ENCODE data around the gene GPR160.

Gene GPR160

DNA sequence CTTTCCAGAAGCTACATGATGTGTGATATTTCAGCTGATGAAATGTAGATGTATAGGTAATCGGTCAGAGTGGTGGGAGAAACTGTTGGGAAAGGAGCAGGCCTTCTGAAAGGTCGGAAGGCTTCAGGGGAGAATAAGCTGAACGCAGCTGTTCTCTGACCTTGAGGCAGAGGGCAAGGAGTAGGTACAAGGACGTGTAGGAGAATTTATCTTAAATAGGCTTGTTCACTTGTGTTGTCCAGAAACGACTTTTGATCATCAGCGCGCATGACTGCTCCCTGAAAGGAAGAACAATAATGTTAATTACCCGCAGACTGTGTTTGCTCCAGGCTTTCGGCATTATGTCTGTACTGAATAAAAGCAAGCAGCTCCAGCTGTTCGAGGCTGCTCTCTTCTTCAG, 39.6 kb downstream of the GPR160 start:
- Mint-ChIP-seq H3K36me3 (peaks cover 33% of the 10 kb centered on the region), H3K9me3 (peaks cover 2% of the 10 kb centered on the region), H3K27ac (no peak overlapping the region), H3K27me3 (no peaks in the 10 kb centered on the region), H3K4me3 (no peak overlapping the region), H3K4me1 (peaks cover 21% of the 10 kb centered on the region)
- no peak for ATAC-seq

- Mint-ChIP-seq H3K27ac (no peak overlapping the region), H3K27me3 (no peaks in the 10 kb centered on the region), H3K4me1 (peaks cover 21% of the 10 kb centered on the region), H3K9me3 (no peaks in the 10 kb centered on the region), H3K4me3 (no peak overlapping the region), H3K36me3 (peaks cover 33% of the 10 kb centered on the region)
- ATAC-seq: no peak
Measured at GRCh38 chr3:170078620-170079281, 41.0 kb downstream of the GPR160 start.

- H3K36me3 Mint-ChIP-seq: peaks cover 33% of the 10 kb centered on the region
Measured at GRCh38 chr3:170079536-170080165, 41.9 kb downstream of the GPR160 start.

GRCh38 chr3:170080605-170081004, 42.8 kb downstream of the GPR160 start:
- Mint-ChIP-seq H3K27ac (no peak overlapping the region), H3K36me3 (peaks cover 35% of the 10 kb centered on the region), H3K27me3 (no peaks in the 10 kb centered on the region), H3K9me3 (no peaks in the 10 kb centered on the region), H3K4me1 (peaks cover 21% of the 10 kb centered on the region), H3K4me3 (no peak overlapping the region)
- ATAC-seq: no peak

More at GRCh38 chr3:170079536-170080165, 41.9 kb downstream of the GPR160 start:
- ATAC-seq: no peak
- H3K4me1 Mint-ChIP-seq: peaks cover 21% of the 10 kb centered on the region
- peak overlapping the region; percentile 36 for H3K27ac Mint-ChIP-seq
- no peaks in the 10 kb centered on the region for H3K9me3 Mint-ChIP-seq
- H3K4me3 Mint-ChIP-seq: no peak overlapping the region
- H3K27me3 Mint-ChIP-seq: no peaks in the 10 kb centered on the region

- no peaks in the 10 kb centered on the region for H3K9me3 Mint-ChIP-seq
- H3K27me3 Mint-ChIP-seq: no peaks in the 10 kb centered on the region
- H3K4me3 Mint-ChIP-seq: no peak overlapping the region
- peaks cover 21% of the 10 kb centered on the region for H3K4me1 Mint-ChIP-seq
- no peak overlapping the region for H3K27ac Mint-ChIP-seq
- H3K36me3 Mint-ChIP-seq: peaks cover 38% of the 10 kb centered on the region
- ATAC-seq: no peak
Measured at GRCh38 chr3:170081079-170081741, 43.4 kb downstream of the GPR160 start.

- Mint-ChIP-seq H3K36me3 (peaks cover 31% of the 10 kb centered on the region), H3K9me3 (no peaks in the 10 kb centered on the region), H3K27ac (no peak overlapping the region), H3K4me1 (peaks cover 12% of the 10 kb centered on the region), H3K4me3 (no peak overlapping the region), H3K27me3 (no peaks in the 10 kb centered on the region)
- no peak for ATAC-seq
Measured at GRCh38 chr3:170083343-170083742, 45.5 kb downstream of the GPR160 start.

DNA sequence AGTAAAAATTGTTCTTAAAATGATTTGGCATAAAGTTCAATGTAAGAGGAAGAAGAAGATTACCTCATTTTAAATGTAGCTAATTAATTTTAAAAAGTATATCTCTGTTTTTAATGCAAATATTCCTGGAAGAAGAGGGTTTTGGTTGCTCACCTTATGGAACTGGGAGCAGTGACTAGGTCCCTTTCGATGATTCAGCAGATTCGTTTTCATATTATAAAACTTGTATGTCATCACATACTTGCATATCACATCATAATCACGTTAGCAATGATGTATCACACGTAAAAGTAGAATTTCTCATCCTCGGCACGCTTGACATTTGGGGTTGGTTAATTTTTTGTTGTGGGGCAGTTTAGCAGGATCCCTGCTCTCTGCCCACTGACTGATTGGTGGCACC, 47.6 kb downstream of the GPR160 start:
- ATAC-seq: no peak
- no peak overlapping the region for H3K4me3 Mint-ChIP-seq
- no peaks in the 10 kb centered on the region for H3K9me3 Mint-ChIP-seq
- H3K4me1 Mint-ChIP-seq: peaks cover 3% of the 10 kb centered on the region
- no peak overlapping the region for H3K27ac Mint-ChIP-seq
- H3K36me3 Mint-ChIP-seq: peaks cover 27% of the 10 kb centered on the region
- H3K27me3 Mint-ChIP-seq: no peaks in the 10 kb centered on the region

DNA sequence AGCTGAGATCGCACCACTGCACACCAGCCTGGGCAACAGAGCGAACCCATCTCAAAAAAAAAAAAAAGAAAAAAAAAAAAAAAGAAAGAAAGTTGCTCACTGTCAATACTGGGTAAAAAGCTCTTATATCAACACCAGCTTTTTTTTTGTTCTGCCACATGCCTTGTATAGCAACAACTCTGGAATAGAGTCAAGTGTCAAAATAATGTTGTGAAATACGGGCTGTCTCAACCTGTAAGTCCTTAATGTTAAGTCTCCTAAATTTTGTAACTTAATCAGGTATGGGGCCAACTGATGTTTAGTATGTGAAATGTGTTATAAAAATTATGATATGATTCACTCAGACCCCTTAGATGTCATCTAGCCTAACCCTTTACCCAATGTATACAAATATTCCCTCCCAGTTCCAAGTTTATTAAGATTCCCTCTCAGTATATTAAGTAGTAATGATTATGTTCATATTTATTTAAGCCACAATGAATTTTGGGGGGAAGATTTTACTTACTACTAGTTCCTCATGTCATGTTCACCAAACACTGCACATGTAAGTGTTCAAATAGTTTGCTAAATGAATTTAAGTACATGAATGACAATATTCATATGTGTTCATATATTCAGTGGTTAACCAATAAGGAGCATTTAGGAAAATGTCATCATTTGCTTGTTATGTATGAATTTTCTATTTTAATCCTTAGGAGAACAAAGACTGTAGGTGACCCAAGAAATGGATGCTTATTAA, 52.2 kb downstream of the GPR160 start:
- Mint-ChIP-seq H3K4me3 (no peak overlapping the region), H3K9me3 (no peaks in the 10 kb centered on the region), H3K27me3 (no peaks in the 10 kb centered on the region), H3K36me3 (peaks cover 44% of the 10 kb centered on the region), H3K4me1 (no peaks in the 10 kb centered on the region), H3K27ac (no peak overlapping the region)
- no peak for ATAC-seq

DNA sequence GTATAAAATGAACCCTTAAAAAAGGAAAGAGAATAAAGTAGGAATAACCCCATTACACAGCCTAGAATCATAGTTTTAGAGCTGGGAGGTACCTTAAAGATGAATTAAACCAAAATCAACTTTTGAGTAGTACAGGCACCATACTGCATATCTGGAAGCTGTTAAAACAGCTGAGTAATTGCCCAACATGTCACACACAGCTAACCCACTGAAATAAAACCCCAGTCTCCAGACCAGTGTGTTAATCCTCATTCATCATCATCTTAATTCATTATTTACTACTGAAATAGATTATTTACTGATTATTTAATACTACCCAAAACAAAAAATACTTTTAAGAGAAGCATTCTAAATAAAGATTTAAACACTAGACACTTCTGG, 52.8 kb downstream of the GPR160 start:
- no peak for ATAC-seq
- Mint-ChIP-seq H3K36me3 (peaks cover 47% of the 10 kb centered on the region), H3K27ac (peak overlapping the region; percentile 65), H3K4me3 (no peak overlapping the region), H3K27me3 (no peaks in the 10 kb centered on the region), H3K9me3 (no peaks in the 10 kb centered on the region), H3K4me1 (no peaks in the 10 kb centered on the region)

DNA sequence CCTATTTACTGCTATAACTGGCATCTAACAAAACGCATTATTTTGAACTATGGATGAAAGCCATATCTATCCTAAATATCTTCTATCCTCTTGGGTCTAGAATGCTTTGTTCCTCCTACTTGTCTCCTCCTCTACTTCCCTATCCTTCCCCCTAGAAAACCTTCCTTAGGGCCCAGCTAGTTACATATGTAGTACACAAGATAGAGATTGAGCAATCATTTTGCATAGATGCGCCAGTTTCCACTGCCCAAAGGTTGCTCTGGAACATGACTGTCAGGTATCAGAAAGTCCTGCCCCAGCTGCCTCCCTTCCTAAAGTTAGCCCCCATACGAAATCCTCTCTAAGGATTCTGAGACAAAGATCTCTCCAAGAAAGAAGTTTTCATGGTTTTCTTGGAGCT, 55.1 kb downstream of the GPR160 start:
- Mint-ChIP-seq H3K36me3 (peaks cover 49% of the 10 kb centered on the region), H3K27me3 (no peaks in the 10 kb centered on the region), H3K4me3 (no peak overlapping the region), H3K9me3 (no peaks in the 10 kb centered on the region), H3K4me1 (no peaks in the 10 kb centered on the region), H3K27ac (no peak overlapping the region)
- no peak for ATAC-seq

- no peak overlapping the region for H3K4me3 Mint-ChIP-seq
- peaks cover 55% of the 10 kb centered on the region for H3K36me3 Mint-ChIP-seq
- no peaks in the 10 kb centered on the region for H3K4me1 Mint-ChIP-seq
- ATAC-seq: no peak
- no peaks in the 10 kb centered on the region for H3K27me3 Mint-ChIP-seq
- no peak overlapping the region for H3K27ac Mint-ChIP-seq
- H3K9me3 Mint-ChIP-seq: no peaks in the 10 kb centered on the region
Measured at GRCh38 chr3:170095771-170096170, 58.0 kb downstream of the GPR160 start.

GRCh38 chr3:170096342-170096741, 58.5 kb downstream of the GPR160 start:
- ATAC-seq: no peak
- Mint-ChIP-seq H3K27me3 (no peaks in the 10 kb centered on the region), H3K36me3 (peaks cover 55% of the 10 kb centered on the region), H3K4me1 (no peaks in the 10 kb centered on the region), H3K27ac (no peak overlapping the region), H3K4me3 (no peak overlapping the region), H3K9me3 (no peaks in the 10 kb centered on the region)

GRCh38 chr3:170098753-170099152, 61.0 kb downstream of the GPR160 start:
- no peak for ATAC-seq
- Mint-ChIP-seq H3K27ac (no peak overlapping the region), H3K4me3 (no peak overlapping the region), H3K36me3 (peaks cover 59% of the 10 kb centered on the region), H3K4me1 (no peaks in the 10 kb centered on the region), H3K27me3 (no peaks in the 10 kb centered on the region), H3K9me3 (no peaks in the 10 kb centered on the region)

DNA sequence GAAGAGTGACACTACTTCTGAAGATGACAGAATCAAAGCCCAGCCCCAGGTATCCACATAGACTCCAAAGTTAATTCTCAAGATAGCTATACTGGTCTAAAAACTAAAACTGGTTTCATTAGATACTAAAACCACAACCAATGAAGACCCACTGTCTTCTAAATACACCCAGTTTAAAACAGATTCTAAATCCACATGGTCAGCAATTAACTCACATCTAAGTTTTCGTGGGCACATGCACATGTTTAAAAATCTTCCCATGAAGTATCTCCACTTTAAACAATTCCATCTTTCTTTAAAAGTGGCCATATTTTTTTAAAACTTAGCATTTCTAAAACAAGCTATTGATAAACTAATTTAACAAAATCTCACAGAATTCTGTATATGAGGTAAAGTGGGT, 63.1 kb downstream of the GPR160 start:
- Mint-ChIP-seq H3K27ac (no peak overlapping the region), H3K9me3 (no peaks in the 10 kb centered on the region), H3K27me3 (no peaks in the 10 kb centered on the region), H3K4me1 (no peaks in the 10 kb centered on the region), H3K4me3 (no peak overlapping the region), H3K36me3 (peaks cover 38% of the 10 kb centered on the region)
- no peak for ATAC-seq

GRCh38 chr3:170102431-170102830, 64.6 kb downstream of the GPR160 start:
- peaks cover 32% of the 10 kb centered on the region for H3K36me3 Mint-ChIP-seq
- no peak overlapping the region for H3K4me3 Mint-ChIP-seq
- no peaks in the 10 kb centered on the region for H3K27me3 Mint-ChIP-seq
- no peak for ATAC-seq
- no peaks in the 10 kb centered on the region for H3K4me1 Mint-ChIP-seq
- H3K9me3 Mint-ChIP-seq: no peaks in the 10 kb centered on the region
- no peak overlapping the region for H3K27ac Mint-ChIP-seq

All from stimulated activated memory B cell treated with anti-CD40 and anti-IgM and Interleukin-4, amounts not matched to agents 10 μg/mL and 1 μg/mL and 100 μg/mL, for 72 hours (primary cell).